Tongue (tissue), 2 donors: ENCODE results near the gene KIDINS220. TPM values are rescaled to one million over a fixed set of nuclear protein-coding genes. Genes with fewer than 3 reads are reported as not detected.
A peak's percentile ranks its signal among the peaks of the same experiment; 100 is the strongest.

Experiments used
- DNase-seq: peaks from one replicate; pipeline ENCODE4 v3.0.0-alpha.2; 2015
- total RNA-seq: library from RNA; depleted of rRNA; stranded (reverse); fragments of >200 nt; gene quantifications from one replicate; pipeline ENCODE4 v1.2.3, GENCODE V29; 2014

KIDINS220 gene
- total RNA-seq, 1 donor from 2014 or later = 143 TPM

GRCh38 chr2:8851811-8852560 is 14.6 kb upstream of the KIDINS220 start:
- DNase-seq = peak; percentile 33

GRCh38 chr2:8850845-8851487 is 13.6 kb upstream of the KIDINS220 start:
- DNase-seq = peak; percentile 40

GRCh38 chr2:8849327-8849726 is 11.9 kb upstream of the KIDINS220 start:
- DNase-seq = no peak

GRCh38 chr2:8848328-8849100 is 11.1 kb upstream of the KIDINS220 start:
- no peak for DNase-seq

- DNase-seq = no peak
These were observed 10.0 kb upstream of the KIDINS220 start for GRCh38 chr2:8847400-8847799.

GRCh38 chr2:8841932-8842331 is 4.5 kb upstream of the KIDINS220 start:
- no peak for DNase-seq

GRCh38 chr2:8840475-8841091 is 3.2 kb upstream of the KIDINS220 start:
- DNase-seq = no peak

- DNase-seq = no peak
These were observed 2.0 kb upstream of the KIDINS220 start for GRCh38 chr2:8839189-8839965.

GRCh38 chr2:8837795-8838140 is 355 bp upstream of the KIDINS220 start:
- DNase-seq = no peak

- no peak for DNase-seq
These were observed 2.1 kb downstream of the KIDINS220 start for GRCh38 chr2:8835279-8835678.

- no peak for DNase-seq
These were observed 3.6 kb downstream of the KIDINS220 start for GRCh38 chr2:8833853-8834252.

GRCh38 chr2:8831516-8831915 is 5.9 kb downstream of the KIDINS220 start:
- DNase-seq = no peak

GRCh38 chr2:8827729-8828128 is 9.7 kb downstream of the KIDINS220 start:
- DNase-seq = no peak

GRCh38 chr2:8822218-8822617 is 15.2 kb downstream of the KIDINS220 start:
- no peak for DNase-seq

- no peak for DNase-seq
These were observed 15.9 kb downstream of the KIDINS220 start for GRCh38 chr2:8821276-8822217.

- no peak for DNase-seq
These were observed 17.5 kb downstream of the KIDINS220 start for GRCh38 chr2:8819948-8820347.

GRCh38 chr2:8819194-8819593 is 18.2 kb downstream of the KIDINS220 start:
- no peak for DNase-seq

- DNase-seq = no peak
These were observed 20.2 kb downstream of the KIDINS220 start for GRCh38 chr2:8817221-8817620.

- no peak for DNase-seq
These were observed 30.3 kb downstream of the KIDINS220 start for GRCh38 chr2:8806885-8807704.
